Inflammatory macrophage (primary cell): Measurements from ENCODE around the gene MOB1A.

Experiments
- DNase-seq, 2 donors: peaks; one replicate each; pipeline ENCODE4 v3.0.0-alpha.2; 2020 to 2022

MOB1A gene

GRCh38 chr2:74103763-74104162 lies 74.9 kb downstream of the MOB1A start:
- no peak for DNase-seq
